ENCODE data around the gene CTNNBL1. TPM values are rescaled to one million over a fixed set of nuclear protein-coding genes. Genes with fewer than 3 reads are reported as not detected.

The CTNNBL1 gene
- total RNA-seq, 1 experiment from 2014 or later, result 49.9 TPM

DNA sequence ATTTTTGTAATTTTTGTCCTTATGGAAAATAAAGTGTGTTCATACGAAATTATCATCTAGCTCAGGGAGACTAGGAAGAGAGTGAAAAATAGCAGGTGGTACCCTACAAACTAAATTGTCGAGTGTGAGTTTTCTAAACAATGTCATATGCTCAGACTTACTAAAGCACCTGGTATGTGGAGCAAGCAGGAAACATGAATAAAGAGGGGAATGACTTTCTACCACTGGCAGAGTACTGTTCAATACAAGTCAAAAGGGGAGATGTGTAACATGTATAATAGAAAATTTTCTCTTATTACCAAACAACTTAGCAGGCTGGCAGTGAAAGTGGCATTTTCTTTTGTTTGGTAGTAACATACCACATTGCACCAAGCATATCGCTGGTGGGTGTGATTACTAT lies 36.1 kb downstream of the CTNNBL1 start:
- ChIA-PET CTCF (no interaction called here), POLR2A (ENCODE audit: unreplicated experiment) (no interaction called here)
- H3K4me3 ChIP-seq (ENCODE audit: low read length), result no peak overlapping the region
- H3K9ac ChIP-seq (ENCODE audit: low read length), result no peak overlapping the region
- no peak overlapping the region for H2AFZ ChIP-seq (ENCODE audit: low read length)
- H3F3A ChIP-seq (ENCODE audit: low read length, unreplicated experiment), result no peaks in the 10 kb centered on the region
- no peaks in the 10 kb centered on the region for H3K9me3 ChIP-seq (ENCODE audit: low read length)
- intact Hi-C loops (cut with micrococcal nuclease), result no loop called here
- H3K9me2 ChIP-seq (replicated peaks; ENCODE audit: low read length), result no peaks in the 10 kb centered on the region
- H3K4me1 ChIP-seq (ENCODE audit: insufficient read depth, low read length), result no peaks in the 10 kb centered on the region
- H4K20me1 ChIP-seq (ENCODE audit: low read length), result no peaks in the 10 kb centered on the region
- no TSS peak for BruUV-seq (replicated peaks)
- peaks cover 31% of the 10 kb centered on the region for H3K79me2 ChIP-seq (ENCODE audit: low read length)
- no peak overlapping the region for H3K4me2 ChIP-seq (ENCODE audit: low read length)
- H3K27me3 ChIP-seq (ENCODE audit: low read length), result no peaks in the 10 kb centered on the region
- ATAC-seq (no peak), DNase-seq (no peak)
- no peak overlapping the region for H3K27ac ChIP-seq (ENCODE audit: low read length)
- 0 out of 2 replicates have a peak, but pooled peaks cover 6% of the 10 kb centered on the region for H3K36me3 ChIP-seq (ENCODE audit: low read depth, low read length)
- TF ChIP-seq, protein P1, sequence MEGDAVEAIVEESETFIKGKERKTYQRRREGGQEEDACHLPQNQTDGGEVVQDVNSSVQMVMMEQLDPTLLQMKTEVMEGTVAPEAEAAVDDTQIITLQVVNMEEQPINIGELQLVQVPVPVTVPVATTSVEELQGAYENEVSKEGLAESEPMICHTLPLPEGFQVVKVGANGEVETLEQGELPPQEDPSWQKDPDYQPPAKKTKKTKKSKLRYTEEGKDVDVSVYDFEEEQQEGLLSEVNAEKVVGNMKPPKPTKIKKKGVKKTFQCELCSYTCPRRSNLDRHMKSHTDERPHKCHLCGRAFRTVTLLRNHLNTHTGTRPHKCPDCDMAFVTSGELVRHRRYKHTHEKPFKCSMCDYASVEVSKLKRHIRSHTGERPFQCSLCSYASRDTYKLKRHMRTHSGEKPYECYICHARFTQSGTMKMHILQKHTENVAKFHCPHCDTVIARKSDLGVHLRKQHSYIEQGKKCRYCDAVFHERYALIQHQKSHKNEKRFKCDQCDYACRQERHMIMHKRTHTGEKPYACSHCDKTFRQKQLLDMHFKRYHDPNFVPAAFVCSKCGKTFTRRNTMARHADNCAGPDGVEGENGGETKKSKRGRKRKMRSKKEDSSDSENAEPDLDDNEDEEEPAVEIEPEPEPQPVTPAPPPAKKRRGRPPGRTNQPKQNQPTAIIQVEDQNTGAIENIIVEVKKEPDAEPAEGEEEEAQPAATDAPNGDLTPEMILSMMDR (conservative IDR thresholded peaks at IDR 0.05; ENCODE audit: low read depth, low read length), result no peak
- TF ChIP-seq EZH2phosphoT487 (IDR thresholded peaks at IDR 0.05; ENCODE audit: borderline replicate concordance, low read length), result no peak
- no peak for TF ChIP-seq EZH2 (IDR thresholded peaks at IDR 0.05; ENCODE audit: low read length, unreplicated experiment)

DNA sequence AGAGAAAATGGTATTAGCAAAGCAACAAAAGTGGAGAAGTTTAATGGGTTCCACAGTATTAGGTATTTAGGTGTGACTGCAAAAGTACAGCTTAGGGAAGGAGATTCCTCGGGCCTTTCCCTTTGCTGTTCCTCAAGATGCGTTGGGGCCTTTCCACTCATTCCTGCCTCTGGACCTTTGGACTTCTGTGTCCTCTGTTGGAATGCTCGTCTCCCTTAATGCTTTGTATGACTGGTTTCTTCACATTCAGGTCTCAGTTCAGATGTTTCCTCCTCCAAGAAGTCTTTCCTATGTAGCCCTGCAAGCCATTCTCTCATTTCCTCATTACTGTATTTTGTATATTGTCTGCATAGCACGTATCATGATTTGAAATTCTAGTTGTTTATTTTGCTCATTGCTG lies 39.6 kb downstream of the CTNNBL1 start:
- DNase-seq (no peak), ATAC-seq (no peak)
- Histone ChIP-seq H3K9ac (ENCODE audit: low read length) (no peak overlapping the region), H4K20me1 (ENCODE audit: low read length) (no peaks in the 10 kb centered on the region), H2AFZ (ENCODE audit: low read length) (no peak overlapping the region), H3K9me2 (replicated peaks; ENCODE audit: low read length) (no peaks in the 10 kb centered on the region), H3K4me3 (ENCODE audit: low read length) (no peak overlapping the region), H3K36me3 (ENCODE audit: low read depth, low read length) (peaks cover 9% of the 10 kb centered on the region; the same call in 1 of the 2 replicates), H3K4me1 (ENCODE audit: insufficient read depth, low read length) (no peaks in the 10 kb centered on the region), H3K4me2 (ENCODE audit: low read length) (no peak overlapping the region), H3F3A (ENCODE audit: low read length, unreplicated experiment) (no peaks in the 10 kb centered on the region), H3K9me3 (ENCODE audit: low read length) (no peaks in the 10 kb centered on the region), H3K79me2 (ENCODE audit: low read length) (peaks cover 22% of the 10 kb centered on the region), H3K27ac (ENCODE audit: low read length) (no peak overlapping the region), H3K27me3 (ENCODE audit: low read length) (no peaks in the 10 kb centered on the region)
- BruUV-seq (replicated peaks), result no TSS peak
- CTCF ChIA-PET, result interaction anchor here (0.6 kb wide), 1 partner anchor 24 kb away, joined by 3 read pairs; no protein-coding TSS in a partner anchor
- POLR2A ChIA-PET (ENCODE audit: unreplicated experiment), result no interaction called here
- TF ChIP-seq EZH2 (IDR thresholded peaks at IDR 0.05; ENCODE audit: low read length, unreplicated experiment), result no peak
- TF ChIP-seq, protein P1 (conservative IDR thresholded peaks at IDR 0.05; ENCODE audit: low read depth, low read length), result no peak
- TF ChIP-seq EZH2phosphoT487 (IDR thresholded peaks at IDR 0.05; ENCODE audit: borderline replicate concordance, low read length), result no peak
- intact Hi-C loops (cut with micrococcal nuclease), result no loop called here

DNA sequence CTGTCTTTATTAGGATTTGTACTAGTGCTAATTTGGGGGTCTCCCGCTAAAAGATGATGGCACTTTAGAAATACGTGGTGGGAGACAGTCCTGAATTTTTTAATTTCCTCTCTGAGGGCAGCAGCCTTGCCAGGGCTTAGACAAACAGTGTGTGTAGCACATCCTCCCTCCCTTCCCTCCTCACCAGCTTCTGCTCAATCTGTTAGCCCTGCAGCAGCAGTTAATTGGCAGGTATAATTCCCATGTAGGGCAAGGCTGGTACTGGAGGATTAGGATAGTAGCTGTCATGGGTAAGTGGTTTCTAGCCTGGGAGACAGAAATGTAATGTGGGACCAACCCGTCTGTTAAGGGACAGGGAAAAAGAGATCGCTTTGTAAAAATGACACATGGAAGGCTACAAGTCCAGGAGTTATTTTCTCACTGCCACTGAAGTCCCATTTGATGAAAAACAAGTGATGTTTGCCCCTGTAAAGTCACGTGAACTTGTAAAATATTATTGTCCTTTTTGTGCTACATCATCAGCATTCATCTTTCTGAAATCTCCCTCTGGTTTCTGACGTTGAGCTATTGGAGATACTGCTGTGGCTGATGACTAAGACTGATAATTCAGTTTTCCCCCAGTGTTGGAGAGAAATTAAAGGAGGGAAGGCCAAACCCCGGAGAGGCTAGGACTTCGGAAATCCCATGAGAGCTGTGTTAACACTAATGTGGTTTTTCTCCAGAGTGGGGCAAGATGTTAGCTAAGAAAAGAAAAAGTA lies 40.6 kb downstream of the CTNNBL1 start:
- Histone ChIP-seq H3K9ac (ENCODE audit: low read length) (no peak overlapping the region), H3K4me2 (ENCODE audit: low read length) (no peak overlapping the region), H3K9me2 (replicated peaks; ENCODE audit: low read length) (no peaks in the 10 kb centered on the region), H3K27ac (ENCODE audit: low read length) (no peak overlapping the region), H3K9me3 (ENCODE audit: low read length) (no peaks in the 10 kb centered on the region), H3K79me2 (ENCODE audit: low read length) (peaks cover 13% of the 10 kb centered on the region), H4K20me1 (ENCODE audit: low read length) (no peaks in the 10 kb centered on the region), H3K27me3 (ENCODE audit: low read length) (no peaks in the 10 kb centered on the region), H2AFZ (ENCODE audit: low read length) (no peak overlapping the region), H3K4me1 (ENCODE audit: insufficient read depth, low read length) (no peaks in the 10 kb centered on the region), H3F3A (ENCODE audit: low read length, unreplicated experiment) (no peaks in the 10 kb centered on the region), H3K36me3 (ENCODE audit: low read depth, low read length) (peaks cover 9% of the 10 kb centered on the region; the same call in 1 of the 2 replicates), H3K4me3 (ENCODE audit: low read length) (no peak overlapping the region)
- ChIA-PET POLR2A (ENCODE audit: unreplicated experiment) (no interaction called here), CTCF (no interaction called here)
- ATAC-seq (no peak), DNase-seq (no peak)
- TF ChIP-seq EZH2phosphoT487 (IDR thresholded peaks at IDR 0.05; ENCODE audit: borderline replicate concordance, low read length) (no peak), EZH2 (IDR thresholded peaks at IDR 0.05; ENCODE audit: low read length, unreplicated experiment) (no peak)
- TF ChIP-seq, protein P1 (conservative IDR thresholded peaks at IDR 0.05; ENCODE audit: low read depth, low read length), result no peak
- intact Hi-C loops (cut with micrococcal nuclease), result no loop called here
- no TSS peak for BruUV-seq (replicated peaks)
